Fibroblast of mammary gland (primary cell): ENCODE measurements around the gene BLMH.
A peak's percentile ranks its signal among the peaks of the same experiment; 100 is the strongest.

Source experiments
- DNase-seq: peaks from one replicate; pipeline ENCODE4 v3.0.0-alpha.2; 2010; ENCODE audit warnings: low read depth
- H3K4me3 ChIP-seq: 2 replicates; pipeline ENCODE4 v1.5.1; 2011; ENCODE audit warnings: low read depth, mild to moderate bottlenecking, low read length, moderate library complexity; ENCODE audit not compliant: control insufficient read depth
- CTCF ChIP-seq: conservative IDR thresholded peaks from 2 replicates; pipeline ENCODE4 v1.5.1; 2011; ENCODE audit warnings: low read depth, low read length, inconsistent platforms; ENCODE audit not compliant: control insufficient read depth, insufficient read depth

BLMH gene

GRCh38 chr17:30291543-30292285 lies at the start of gene BLMH:
Gene BLMH (minus strand): TSS chr17:30291944. CDS start chr17:30291819, 125 bp downstream.
- peak within 1 kb of the TSS; percentile 95 for H3K4me3 ChIP-seq
- peak; percentile 79 for DNase-seq
- no peak for TF ChIP-seq CTCF

GRCh38 chr17:30340801-30341356 lies 49.1 kb upstream of the BLMH start:
- H3K4me3 ChIP-seq, result no peak overlapping the region
- DNase-seq, result no peak
- no peak for TF ChIP-seq CTCF

GRCh38 chr17:30339086-30339485 lies 47.3 kb upstream of the BLMH start:
- no peak for DNase-seq
- no peak for TF ChIP-seq CTCF
- no peak overlapping the region for H3K4me3 ChIP-seq

- H3K4me3 ChIP-seq, result no peak overlapping the region
- no peak for TF ChIP-seq CTCF
- DNase-seq, result no peak
Observed at GRCh38 chr17:30337393-30337999, 45.8 kb upstream of the BLMH start.

GRCh38 chr17:30336369-30337171 lies 44.8 kb upstream of the BLMH start:
- H3K4me3 ChIP-seq, result no peak overlapping the region
- peak; percentile 64 for DNase-seq
- TF ChIP-seq CTCF, result peak; percentile 57

GRCh38 chr17:30334421-30334820 lies 42.7 kb upstream of the BLMH start:
- H3K4me3 ChIP-seq, result no peak overlapping the region
- no peak for TF ChIP-seq CTCF
- no peak for DNase-seq
